Bronchial epithelial cell (primary cell): Measurements from ENCODE around the gene JAG1. TPM values are rescaled to one million over a fixed set of nuclear protein-coding genes. Genes with fewer than 3 reads are reported as not detected.

Experiments
- DNase-seq: peaks from one replicate; pipeline ENCODE4 v3.0.0-alpha.2; 2010; ENCODE audit warnings: low read depth
- FAIRE-seq: peaks from 2 replicates; lab custom pipeline; 2011; peaks lifted over from hg19 to GRCh38; lab: Jason Lieb, UNC
- H3K27me3 ChIP-seq: 2 replicates; pipeline ENCODE4 v1.5.1; 2011; ENCODE audit warnings: low read length; ENCODE audit not compliant: control insufficient read depth, insufficient read depth
- H3K36me3 ChIP-seq: 2 replicates; pipeline ENCODE4 v1.5.1; 2011; ENCODE audit warnings: low read length; ENCODE audit not compliant: control insufficient read depth, insufficient read depth
- H3K4me3 ChIP-seq: 2 replicates; pipeline ENCODE4 v1.5.1; 2011; ENCODE audit warnings: mild to moderate bottlenecking, low read depth, low read length, control low read depth
- CTCF ChIP-seq: IDR thresholded peaks from 2 replicates; pipeline ENCODE4 v1.5.1; 2011; ENCODE audit warnings: mild to moderate bottlenecking, moderate library complexity, low read length, control low read depth, inconsistent platforms; ENCODE audit not compliant: insufficient read depth, severe bottlenecking
- total RNA-seq: library from RNA; depleted of rRNA; stranded (reverse); fragments of >200 nt; gene quantifications from 2 replicates; pipeline ENCODE4 v1.2.1, GENCODE V29; 2014

JAG1 gene
- total RNA-seq, 1 donor from 2014 or later, result 310 TPM

GRCh38 chr20:10636326-10636818 is 37.4 kb downstream of the JAG1 start:
- peak; percentile 41 for DNase-seq
- Histone ChIP-seq H3K4me3 (no peak overlapping the region), H3K36me3 (peaks cover 16% of the 10 kb centered on the region), H3K27me3 (no peaks in the 10 kb centered on the region)
- peak; percentile 1 for TF ChIP-seq CTCF
- FAIRE-seq, result no peak

GRCh38 chr20:10635476-10636208 is 38.2 kb downstream of the JAG1 start:
- Histone ChIP-seq H3K27me3 (no peaks in the 10 kb centered on the region), H3K36me3 (peaks cover 11% of the 10 kb centered on the region), H3K4me3 (no peak overlapping the region)
- no peak for TF ChIP-seq CTCF
- FAIRE-seq, result no peak
- peak; percentile 44 for DNase-seq

GRCh38 chr20:10634683-10635411 is 39.0 kb downstream of the JAG1 start:
- H3K36me3 ChIP-seq, result peaks cover 5% of the 10 kb centered on the region
- no peak overlapping the region for H3K4me3 ChIP-seq
- no peak for TF ChIP-seq CTCF
- FAIRE-seq (no peak), DNase-seq (peak; percentile 55)
- no peaks in the 10 kb centered on the region for H3K27me3 ChIP-seq

GRCh38 chr20:10634211-10634610 is 39.6 kb downstream of the JAG1 start:
- Histone ChIP-seq H3K4me3 (no peak overlapping the region), H3K27me3 (no peaks in the 10 kb centered on the region), H3K36me3 (peaks cover 2% of the 10 kb centered on the region)
- DNase-seq (no peak), FAIRE-seq (no peak)
- TF ChIP-seq CTCF, result no peak

- FAIRE-seq (no peak), DNase-seq (no peak)
- Histone ChIP-seq H3K4me3 (no peak overlapping the region), H3K27me3 (no peaks in the 10 kb centered on the region), H3K36me3 (no peaks in the 10 kb centered on the region)
- no peak for TF ChIP-seq CTCF
Measured at GRCh38 chr20:10633718-10634117, 40.1 kb downstream of the JAG1 start.
